ENCODE results near the gene ZNF497. TPM values are rescaled to one million over a fixed set of nuclear protein-coding genes. Genes with fewer than 3 reads are reported as not detected.

ZNF497 gene
- total and polyA plus RNA-seq, 9 of the 15 experiments (the other 6 are each of a cell fraction or from before 2014, with no cell fraction given) = 0.06 to 0.98 (median 0.44) TPM; not detected in 1

DNA sequence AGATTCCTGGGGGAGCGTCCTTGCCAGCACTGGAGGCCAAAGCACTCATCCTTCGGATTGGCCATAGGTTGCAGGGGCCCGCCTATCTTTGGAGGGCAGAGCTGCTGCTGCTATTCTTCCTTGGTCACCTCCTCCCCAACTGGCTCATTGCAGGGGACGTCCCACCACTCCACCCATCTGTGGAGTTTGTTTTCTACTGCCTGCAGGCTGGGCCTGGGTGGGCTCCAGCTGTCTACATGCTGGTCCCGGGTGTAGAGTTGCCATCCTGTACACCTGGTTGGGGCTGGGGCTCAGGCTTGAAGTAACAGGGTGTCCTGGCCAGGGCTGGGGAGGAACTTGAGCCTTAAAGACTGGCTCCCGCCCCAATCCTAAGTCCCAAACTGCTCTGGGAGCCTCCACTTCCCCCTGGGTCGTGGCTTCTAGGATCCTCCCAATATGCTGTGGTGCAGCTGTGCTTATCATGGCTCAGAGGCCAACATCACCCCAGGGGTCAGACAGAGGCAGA is 35.0 kb upstream of the ZNF497 start:
- peak in 1 of 4 experiments; percentile 16 for DNase-seq (ENCODE audit: extremely low read depth in 1 of 4, low spot score in 3 of 4)
- Histone ChIP-seq H3K4me2 (ENCODE audit: insufficient read depth, low read length) (no peak overlapping the region), H3K79me2 (ENCODE audit: control insufficient read depth, insufficient read depth, low read length) (peaks cover 24% of the 10 kb centered on the region), H3K36me3 (ENCODE audit: control insufficient read depth, insufficient read depth, low read length) (peaks cover 31% of the 10 kb centered on the region), H4K20me1 (replicated peaks; ENCODE audit: control insufficient read depth, insufficient read depth, low read length) (peaks cover 16% of the 10 kb centered on the region; the same call in 1 of the 2 replicates), H3K4me1 (replicated peaks in 1 of 2; ENCODE audit: control insufficient read depth in 2 of 2, insufficient read depth in 2 of 2, low read length in 2 of 2) (peaks cover 18 to 78% of the 10 kb centered on the region in 2 experiments), H3K27ac (ENCODE audit: extremely low read depth, low read depth, low read length) (no peak overlapping the region; the same call in 2 of the 3 replicates), H3K27me3 (ENCODE audit: control insufficient read depth in 2 of 2, insufficient read depth in 2 of 2, low read length in 2 of 2) (no peaks in the 10 kb centered on the region), H3K9me3 (replicated peaks; ENCODE audit: control insufficient read depth, insufficient read depth, low read depth, low read length) (no peaks in the 10 kb centered on the region), H3K4me3 (no peak overlapping the region), H3K9me1 (ENCODE audit: control insufficient read depth, insufficient read depth, low read length) (no peaks in the 10 kb centered on the region), H3K9ac (ENCODE audit: insufficient read depth in 1 of 2, low read depth in 2 of 2, low read length in 2 of 2) (peak overlapping the region in 1 of 2 experiments; percentile 49; a peak in 2 of 4 replicates), H2AFZ (ENCODE audit: low read depth, low read length) (no peak overlapping the region)
- no peak for ATAC-seq
- intact Hi-C loops (cut with micrococcal nuclease) (no loop called here), in situ Hi-C loops (cut with MboI) (no loop called here)
- 34% methylated on average over 7 of the region's 7 CpGs for WGBS (ENCODE audit: insufficient coverage, low coverage, missing lambda C conversion rate)
- CTCF ChIA-PET (ENCODE audit: low intra/inter-chr PET ratio) = no interaction called here
- no peak for FAIRE-seq
- POLR2A ChIA-PET = interaction anchor here (1.8 kb wide), 1 partner anchor 10 kb away, joined by 8 read pairs; no protein-coding TSS in a partner anchor
- BruUV-seq (replicated peaks) = no TSS peak
- no peak for TF ChIP-seq KLF16 (IDR thresholded peaks at IDR 0.05)
- TF ChIP-seq, protein P1, sequence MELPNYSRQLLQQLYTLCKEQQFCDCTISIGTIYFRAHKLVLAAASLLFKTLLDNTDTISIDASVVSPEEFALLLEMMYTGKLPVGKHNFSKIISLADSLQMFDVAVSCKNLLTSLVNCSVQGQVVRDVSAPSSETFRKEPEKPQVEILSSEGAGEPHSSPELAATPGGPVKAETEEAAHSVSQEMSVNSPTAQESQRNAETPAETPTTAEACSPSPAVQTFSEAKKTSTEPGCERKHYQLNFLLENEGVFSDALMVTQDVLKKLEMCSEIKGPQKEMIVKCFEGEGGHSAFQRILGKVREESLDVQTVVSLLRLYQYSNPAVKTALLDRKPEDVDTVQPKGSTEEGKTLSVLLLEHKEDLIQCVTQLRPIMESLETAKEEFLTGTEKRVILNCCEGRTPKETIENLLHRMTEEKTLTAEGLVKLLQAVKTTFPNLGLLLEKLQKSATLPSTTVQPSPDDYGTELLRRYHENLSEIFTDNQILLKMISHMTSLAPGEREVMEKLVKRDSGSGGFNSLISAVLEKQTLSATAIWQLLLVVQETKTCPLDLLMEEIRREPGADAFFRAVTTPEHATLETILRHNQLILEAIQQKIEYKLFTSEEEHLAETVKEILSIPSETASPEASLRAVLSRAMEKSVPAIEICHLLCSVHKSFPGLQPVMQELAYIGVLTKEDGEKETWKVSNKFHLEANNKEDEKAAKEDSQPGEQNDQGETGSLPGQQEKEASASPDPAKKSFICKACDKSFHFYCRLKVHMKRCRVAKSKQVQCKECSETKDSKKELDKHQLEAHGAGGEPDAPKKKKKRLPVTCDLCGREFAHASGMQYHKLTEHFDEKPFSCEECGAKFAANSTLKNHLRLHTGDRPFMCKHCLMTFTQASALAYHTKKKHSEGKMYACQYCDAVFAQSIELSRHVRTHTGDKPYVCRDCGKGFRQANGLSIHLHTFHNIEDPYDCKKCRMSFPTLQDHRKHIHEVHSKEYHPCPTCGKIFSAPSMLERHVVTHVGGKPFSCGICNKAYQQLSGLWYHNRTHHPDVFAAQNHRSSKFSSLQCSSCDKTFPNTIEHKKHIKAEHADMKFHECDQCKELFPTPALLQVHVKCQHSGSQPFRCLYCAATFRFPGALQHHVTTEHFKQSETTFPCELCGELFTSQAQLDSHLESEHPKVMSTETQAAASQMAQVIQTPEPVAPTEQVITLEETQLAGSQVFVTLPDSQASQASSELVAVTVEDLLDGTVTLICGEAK (IDR thresholded peaks at IDR 0.05) = no peak
- TF ChIP-seq, protein P1 (CRISPR knock-in tag; IDR thresholded peaks at IDR 0.05) = no peak
- TF ChIP-seq SPI1 (IDR thresholded peaks at IDR 0.05; ENCODE audit: borderline replicate concordance, low read depth, low read length) = peak; percentile 7; the same call in 1 of the 2 replicates

Measured in K562 (cell line).